HepG2 (cell line): ENCODE measurements around the gene SLX9. TPM values are rescaled to one million over a fixed set of nuclear protein-coding genes. Genes with fewer than 3 reads are reported as not detected.

ENCODE experiments used
- ATAC-seq: fragments of 200-7000 bp; cut with Tn5 transposase; 3 replicates; pipeline ENCODE4 v1.9.1; 2020; ENCODE audit warnings: mild to moderate bottlenecking, moderate library complexity
- BruUV-seq: library from RNA; stranded (reverse); fragments of 400-500 nt; replicated peaks from 2 replicates; lab custom pipeline; 2021; lab: Mats Ljungman, UMichigan
- CTCF ChIA-PET: fragments of 300-600 bp; formaldehyde crosslinking; extraction: SDS; loops from one replicate; lab custom pipeline; 2021; ENCODE audit warnings: low total read pairs, inconsistent platforms, low intra/inter-chr PET ratio; lab: Yijun Ruan, JAX
- POLR2A ChIA-PET: fragments of 350-600 bp; sonication (Branson Sonifier 250); formaldehyde crosslinking; loops from one replicate; lab custom pipeline; 2020; ENCODE audit warnings: antibody characterized with exemption, inconsistent platforms; lab: Yijun Ruan, JAX
- DNase-seq: peaks from one replicate; pipeline ENCODE4 v3.0.0-alpha.2; 2015; ENCODE audit warnings: low spot score
- FAIRE-seq: peaks from 3 replicates; lab custom pipeline; 2011; peaks lifted over from hg19 to GRCh38; lab: Jason Lieb, UNC
- H2AFZ ChIP-seq: one replicate; pipeline ENCODE4 v1.6.1; 2011; ENCODE audit warnings: low read length, inconsistent platforms
- H3K27ac ChIP-seq: fragments of 300-600 bp; 3 replicates; pipeline ENCODE4 v1.8.0; 2011; ENCODE audit warnings: mixed run types, mild to moderate bottlenecking, mixed read lengths, low read length, inconsistent platforms; ENCODE audit not compliant: insufficient read depth; ENCODE audit errors: extremely low read length
- H3K27me3 ChIP-seq, 2 experiments: fragments of 200-600 bp in 1 of 2; 2 replicates in 1 of 2; 3 replicates in 1 of 2; pipeline versions ENCODE4 v1.6.0 to v1.8.0; 2011; ENCODE audit warnings: low read length in 2 of 2, mild to moderate bottlenecking in 2 of 2, moderate library complexity in 2 of 2, inconsistent platforms in 1 of 2; ENCODE audit not compliant: insufficient read depth in 2 of 2, control insufficient read depth in 1 of 2
- H3K36me3 ChIP-seq, 2 experiments: fragments of 200-600 bp in 1 of 2; replicated peaks in 1 of 2; 2 replicates in 1 of 2; 3 replicates in 1 of 2; pipeline versions ENCODE4 v1.5.1 to v1.8.0; 2011; ENCODE audit warnings: low read length in 2 of 2, inconsistent platforms in 1 of 2; ENCODE audit not compliant: insufficient read depth in 2 of 2, control insufficient read depth in 1 of 2
- H3K4me1 ChIP-seq: 2 replicates; pipeline ENCODE4 v1.5.1; 2012; ENCODE audit warnings: low read length, inconsistent platforms; ENCODE audit not compliant: insufficient read depth
- H3K4me2 ChIP-seq: 2 replicates; pipeline ENCODE4 v1.6.0; 2011; ENCODE audit warnings: low read depth, low read length, inconsistent platforms
- H3K4me3 ChIP-seq, 3 experiments: fragments of 200-600 bp in 1 of 3; sonication (generic), shearing (Covaris generic) in 1 of 3; replicated peaks in 1 of 3; 2 replicates each; pipeline ENCODE4 v1.5.1; 2011 to 2016; ENCODE audit warnings: low read length in 3 of 3, inconsistent platforms in 2 of 3, low read depth in 2 of 3, mild to moderate bottlenecking in 2 of 3, control low read depth in 1 of 3, mixed read lengths in 1 of 3; ENCODE audit not compliant: insufficient read depth in 1 of 3
- H3K79me2 ChIP-seq: one replicate; pipeline ENCODE4 v1.6.1; 2011; ENCODE audit warnings: low read length, inconsistent platforms; ENCODE audit not compliant: insufficient read depth
- H3K9ac ChIP-seq: 2 replicates; pipeline ENCODE4 v1.6.0; 2011; ENCODE audit warnings: mild to moderate bottlenecking, low read depth, low read length, inconsistent platforms; ENCODE audit not compliant: insufficient read depth
- H3K9me3 ChIP-seq: 2 replicates; pipeline ENCODE4 v1.5.1; 2012; ENCODE audit warnings: mild to moderate bottlenecking, low read length
- H4K20me1 ChIP-seq: 2 replicates; pipeline ENCODE4 v1.6.0; 2011; ENCODE audit warnings: inconsistent platforms, mild to moderate bottlenecking, low read length, moderate library complexity; ENCODE audit not compliant: insufficient read depth
- BORCS8-MEF2B ChIP-seq: sonication (generic); formaldehyde crosslinking; IDR thresholded peaks from 2 replicates; pipeline ENCODE4 v1.8.0; 2022; ENCODE audit warnings: mild to moderate bottlenecking, missing genetic modification reagents
- FOXK1 ChIP-seq: sonication (generic); formaldehyde crosslinking; IDR thresholded peaks from 2 replicates; pipeline ENCODE4 v1.4.0; 2020; ENCODE audit warnings: low read depth, missing genetic modification reagents, borderline replicate concordance
- ZNF282 ChIP-seq: fragments of 450-650 bp; IDR thresholded peaks from 2 replicates; pipeline ENCODE4 v1.6.1; 2018; ENCODE audit not compliant: partially characterized antibody
- WGBS: methylation state at CpG from one replicate; pipeline ENCODE4 v1.1.6; 2017; ENCODE audit warnings: low lambda C conversion rate; 5-methylcytosine and 5-hydroxymethylcytosine counted together
- in situ Hi-C: cut with HindIII; loops from 2 replicates; pipeline ENCODE4 v1.10.0; 2017; ENCODE audit warnings: low pct_unique_long_range_greater_than_20kb; ENCODE audit not compliant: extremely low pct_ligation_motif_present
- intact Hi-C: fragments of 100-400 bp; cut with micrococcal nuclease; formaldehyde crosslinking; loops from one replicate; pipeline ENCODE4 v1.10.0; 2022; ENCODE audit not compliant: unreplicated experiment
- polyA plus RNA-seq, 8 experiments: library from polyadenylated mRNA; depleted of rRNA in 3 of 8; stranded (reverse) in 7 of 8; unstranded in 1 of 8; fragments of >200 nt; fragmentation: Illumina TruSeq in 4 of 8; extraction: Trizol in 4 of 8; gene quantifications; 2 replicates each; pipeline versions ENCODE4 v1.2.1 to v1.2.3, GENCODE V29; 2011 to 2016; ENCODE audit warnings: low read depth in 4 of 8, missing spikeins in 1 of 8, mixed read lengths in 1 of 8; ENCODE audit not compliant: insufficient read depth in 1 of 8
- total RNA-seq, 5 experiments: library from RNA; depleted of rRNA; stranded (reverse); fragments of >200 nt; fragmentation: Illumina TruSeq; extraction: Trizol; gene quantifications; 2 replicates each; pipeline ENCODE4 v1.2.3, GENCODE V29; 2016; ENCODE audit warnings: low read depth in 1 of 5
- TF ChIP-seq, protein P1 (sequence below): sonication (generic); formaldehyde crosslinking; IDR thresholded peaks from 2 replicates; pipeline ENCODE4 v1.4.0; 2020; ENCODE audit warnings: missing genetic modification reagents, borderline replicate concordance
- TF ChIP-seq, protein P2 (sequence below): sonication (generic); formaldehyde crosslinking; IDR thresholded peaks from 2 replicates; pipeline ENCODE4 v1.8.0; 2022; ENCODE audit warnings: low read depth, missing genetic modification reagents
- TF ChIP-seq, protein P3 (sequence below): sonication (generic); formaldehyde crosslinking; conservative IDR thresholded peaks from 2 replicates; pipeline ENCODE4 v1.8.1; 2023; ENCODE audit warnings: missing genetic modification reagents
- TF ChIP-seq, protein P4 (sequence below): sonication (generic); formaldehyde crosslinking; IDR thresholded peaks from 2 replicates; pipeline ENCODE4 v1.5.0; 2020; ENCODE audit warnings: missing genetic modification reagents, mild to moderate bottlenecking, borderline replicate concordance

SLX9 gene
- total and polyA plus RNA-seq, 2 of the 13 experiments (the other 11 are each of a cell fraction or from before 2014, with no cell fraction given) = 21.0 to 47.1 TPM

DNA sequence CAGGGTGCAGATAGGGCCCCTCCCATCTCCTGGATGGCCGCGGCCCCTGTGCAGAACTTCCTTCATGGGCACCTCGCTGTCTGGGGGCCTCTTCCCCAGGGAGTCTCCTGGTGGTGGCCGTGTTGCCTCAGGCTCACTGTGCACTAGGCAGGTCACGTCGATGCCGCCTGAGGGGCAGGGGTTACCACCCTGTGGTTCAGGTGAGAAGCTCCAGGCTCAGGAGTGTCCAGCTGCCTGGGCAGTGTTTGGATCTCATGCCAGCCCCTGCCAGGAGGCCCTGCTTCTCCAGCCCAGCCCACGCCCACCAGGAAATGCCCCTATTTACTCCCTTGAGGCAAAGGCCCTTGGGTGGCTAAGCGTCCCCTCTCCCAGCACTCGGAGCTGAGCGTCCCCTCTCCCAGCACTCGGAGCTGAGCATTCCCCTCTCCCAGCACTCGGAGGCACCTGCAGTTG, 21.2 kb upstream of the SLX9 start (continued):
- no peak for TF ChIP-seq FOXK1 (CRISPR knock-in tag)
- TF ChIP-seq, protein P1, sequence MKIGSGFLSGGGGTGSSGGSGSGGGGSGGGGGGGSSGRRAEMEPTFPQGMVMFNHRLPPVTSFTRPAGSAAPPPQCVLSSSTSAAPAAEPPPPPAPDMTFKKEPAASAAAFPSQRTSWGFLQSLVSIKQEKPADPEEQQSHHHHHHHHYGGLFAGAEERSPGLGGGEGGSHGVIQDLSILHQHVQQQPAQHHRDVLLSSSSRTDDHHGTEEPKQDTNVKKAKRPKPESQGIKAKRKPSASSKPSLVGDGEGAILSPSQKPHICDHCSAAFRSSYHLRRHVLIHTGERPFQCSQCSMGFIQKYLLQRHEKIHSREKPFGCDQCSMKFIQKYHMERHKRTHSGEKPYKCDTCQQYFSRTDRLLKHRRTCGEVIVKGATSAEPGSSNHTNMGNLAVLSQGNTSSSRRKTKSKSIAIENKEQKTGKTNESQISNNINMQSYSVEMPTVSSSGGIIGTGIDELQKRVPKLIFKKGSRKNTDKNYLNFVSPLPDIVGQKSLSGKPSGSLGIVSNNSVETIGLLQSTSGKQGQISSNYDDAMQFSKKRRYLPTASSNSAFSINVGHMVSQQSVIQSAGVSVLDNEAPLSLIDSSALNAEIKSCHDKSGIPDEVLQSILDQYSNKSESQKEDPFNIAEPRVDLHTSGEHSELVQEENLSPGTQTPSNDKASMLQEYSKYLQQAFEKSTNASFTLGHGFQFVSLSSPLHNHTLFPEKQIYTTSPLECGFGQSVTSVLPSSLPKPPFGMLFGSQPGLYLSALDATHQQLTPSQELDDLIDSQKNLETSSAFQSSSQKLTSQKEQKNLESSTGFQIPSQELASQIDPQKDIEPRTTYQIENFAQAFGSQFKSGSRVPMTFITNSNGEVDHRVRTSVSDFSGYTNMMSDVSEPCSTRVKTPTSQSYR = no peak

DNA sequence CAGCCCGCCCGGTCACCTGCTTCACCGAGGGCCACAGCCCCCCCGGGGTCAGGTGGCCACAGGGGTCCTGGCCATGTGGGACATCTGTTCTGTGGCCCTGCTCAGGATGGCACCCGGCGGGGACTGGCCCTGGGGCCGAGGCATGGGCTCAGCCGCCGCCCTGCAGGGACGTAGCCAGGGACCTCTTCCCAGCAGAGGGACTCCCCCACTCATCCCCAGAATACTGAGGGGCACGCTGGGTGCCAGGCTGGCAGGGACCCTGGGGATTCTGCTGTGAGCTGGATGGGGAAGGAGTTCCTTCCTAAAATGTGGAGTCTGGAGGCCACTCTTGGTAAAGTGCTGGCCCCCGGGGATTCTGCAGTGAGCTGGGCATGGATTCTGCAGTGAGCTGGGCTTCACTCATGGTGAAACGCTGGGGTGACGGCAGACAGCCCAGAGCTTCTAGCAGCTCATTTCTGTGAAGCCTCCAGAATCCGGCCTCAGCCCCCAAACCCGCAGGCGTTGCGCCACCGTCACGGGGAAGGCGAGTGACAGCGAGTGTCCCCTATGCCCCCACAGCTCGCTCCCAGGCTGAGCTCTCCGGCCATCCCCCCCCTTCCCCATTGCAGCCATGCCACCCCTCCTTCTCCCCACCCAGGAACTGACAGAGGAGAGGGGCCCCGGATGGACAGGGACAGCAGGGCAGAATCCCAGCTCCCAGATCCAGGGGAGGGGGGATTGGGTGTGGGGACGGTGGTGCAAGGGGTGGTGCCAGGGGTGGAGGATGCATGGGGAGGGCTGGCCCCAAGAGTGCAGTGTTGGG, 20.5 kb upstream of the SLX9 start:
- intact Hi-C loops (loop anchor here (10.0 kb wide), 1 partner anchor 75 kb away; no protein-coding TSS in a partner anchor), in situ Hi-C loops (no loop called here)
- 54% methylated on average over 15 of the region's 26 CpGs for WGBS
- TF ChIP-seq ZNF282 (no peak), BORCS8-MEF2B (CRISPR knock-in tag) (no peak)
- TF ChIP-seq, protein P2, sequence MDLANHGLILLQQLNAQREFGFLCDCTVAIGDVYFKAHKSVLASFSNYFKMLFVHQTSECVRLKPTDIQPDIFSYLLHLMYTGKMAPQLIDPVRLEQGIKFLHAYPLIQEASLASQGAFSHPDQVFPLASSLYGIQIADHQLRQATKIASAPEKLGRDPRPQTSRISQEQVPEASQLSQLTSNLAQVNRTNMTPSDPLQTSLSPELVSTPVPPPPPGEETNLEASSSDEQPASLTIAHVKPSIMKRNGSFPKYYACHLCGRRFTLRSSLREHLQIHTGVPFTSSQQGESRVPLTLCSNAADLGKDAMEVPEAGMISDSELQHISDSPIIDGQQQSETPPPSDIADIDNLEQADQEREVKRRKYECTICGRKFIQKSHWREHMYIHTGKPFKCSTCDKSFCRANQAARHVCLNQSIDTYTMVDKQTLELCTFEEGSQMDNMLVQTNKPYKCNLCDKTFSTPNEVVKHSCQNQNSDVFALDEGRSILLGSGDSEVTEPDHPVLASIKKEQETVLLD (CRISPR knock-in tag) = no peak
- TF ChIP-seq, protein P3, sequence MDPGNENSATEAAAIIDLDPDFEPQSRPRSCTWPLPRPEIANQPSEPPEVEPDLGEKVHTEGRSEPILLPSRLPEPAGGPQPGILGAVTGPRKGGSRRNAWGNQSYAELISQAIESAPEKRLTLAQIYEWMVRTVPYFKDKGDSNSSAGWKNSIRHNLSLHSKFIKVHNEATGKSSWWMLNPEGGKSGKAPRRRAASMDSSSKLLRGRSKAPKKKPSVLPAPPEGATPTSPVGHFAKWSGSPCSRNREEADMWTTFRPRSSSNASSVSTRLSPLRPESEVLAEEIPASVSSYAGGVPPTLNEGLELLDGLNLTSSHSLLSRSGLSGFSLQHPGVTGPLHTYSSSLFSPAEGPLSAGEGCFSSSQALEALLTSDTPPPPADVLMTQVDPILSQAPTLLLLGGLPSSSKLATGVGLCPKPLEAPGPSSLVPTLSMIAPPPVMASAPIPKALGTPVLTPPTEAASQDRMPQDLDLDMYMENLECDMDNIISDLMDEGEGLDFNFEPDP (CRISPR knock-in tag) = no peak
- TF ChIP-seq, protein P4, sequence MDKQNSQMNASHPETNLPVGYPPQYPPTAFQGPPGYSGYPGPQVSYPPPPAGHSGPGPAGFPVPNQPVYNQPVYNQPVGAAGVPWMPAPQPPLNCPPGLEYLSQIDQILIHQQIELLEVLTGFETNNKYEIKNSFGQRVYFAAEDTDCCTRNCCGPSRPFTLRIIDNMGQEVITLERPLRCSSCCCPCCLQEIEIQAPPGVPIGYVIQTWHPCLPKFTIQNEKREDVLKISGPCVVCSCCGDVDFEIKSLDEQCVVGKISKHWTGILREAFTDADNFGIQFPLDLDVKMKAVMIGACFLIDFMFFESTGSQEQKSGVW (CRISPR knock-in tag) = no peak
- peaks cover 63% of the 10 kb centered on the region for H3K4me1 ChIP-seq
- FAIRE-seq (no peak), ATAC-seq (no peak), DNase-seq (no peak)
- CTCF ChIA-PET = no interaction called here
- peaks cover 3 to 5% of the 10 kb centered on the region in 2 experiments; a peak in 3 of 5 replicates for H3K27me3 ChIP-seq
- no TSS peak for BruUV-seq
- no peak overlapping the region for H3K9ac ChIP-seq
- no peak overlapping the region for H3K4me2 ChIP-seq
- H3K36me3 ChIP-seq = no peaks in the 10 kb centered on the region
- no peak overlapping the region for H2AFZ ChIP-seq
- H3K79me2 ChIP-seq = no peaks in the 10 kb centered on the region
- H3K27ac ChIP-seq = no peak overlapping the region
- no peaks in the 10 kb centered on the region for H4K20me1 ChIP-seq
- POLR2A ChIA-PET = interaction anchor here (1.9 kb wide), 1 partner anchor 12 kb away, joined by 6 read pairs; no protein-coding TSS in a partner anchor
- no peaks in the 10 kb centered on the region for H3K9me3 ChIP-seq
- no peak overlapping the region; a peak in 1 of 6 replicates for H3K4me3 ChIP-seq
